ENCODE measurements around the gene PSG6.
"Not testable (repeated sequence)": the region's sequence is repeated elsewhere in the genome, so short reads cannot be mapped to it uniquely, and the experiment has no call there.

Gene PSG6

GRCh38 chr19:42911731-42912130 is 6.0 kb downstream of the PSG6 start:
- not testable (repeated sequence) for DNase-seq (ENCODE audit: low read depth, low spot score)

- not testable (repeated sequence) for DNase-seq (ENCODE audit: low read depth, low spot score)
Measured at GRCh38 chr19:42906162-42906561, 11.5 kb downstream of the PSG6 start.

- DNase-seq (ENCODE audit: low read depth, low spot score) = peak; percentile 54
Measured at GRCh38 chr19:42900561-42900960, 17.1 kb downstream of the PSG6 start.

- not testable (repeated sequence) for DNase-seq (ENCODE audit: low read depth, low spot score)
Measured at GRCh38 chr19:42899674-42900073, 18.0 kb downstream of the PSG6 start.

GRCh38 chr19:42899110-42899509 is 18.6 kb downstream of the PSG6 start:
- not testable (repeated sequence) for DNase-seq (ENCODE audit: low read depth, low spot score)

GRCh38 chr19:42898656-42899055 is 19.0 kb downstream of the PSG6 start:
- not testable (repeated sequence) for DNase-seq (ENCODE audit: low read depth, low spot score)

- not testable (repeated sequence) for DNase-seq (ENCODE audit: low read depth, low spot score)
Measured at GRCh38 chr19:42897729-42898128, 20.0 kb downstream of the PSG6 start.

GRCh38 chr19:42890446-42890845 is 27.2 kb downstream of the PSG6 start:
- DNase-seq (ENCODE audit: low read depth, low spot score) = not testable (repeated sequence)

GRCh38 chr19:42887876-42888445 is 29.7 kb downstream of the PSG6 start:
- DNase-seq (ENCODE audit: low read depth, low spot score) = not testable (repeated sequence)

GRCh38 chr19:42882730-42883129 is 35.0 kb downstream of the PSG6 start:
- not testable (repeated sequence) for DNase-seq (ENCODE audit: low read depth, low spot score)

- DNase-seq (ENCODE audit: low read depth, low spot score) = not testable (repeated sequence)
Measured at GRCh38 chr19:42882010-42882409, 35.7 kb downstream of the PSG6 start.

- DNase-seq (ENCODE audit: low read depth, low spot score) = not testable (repeated sequence)
Measured at GRCh38 chr19:42881279-42881678, 36.4 kb downstream of the PSG6 start.

- DNase-seq (ENCODE audit: low read depth, low spot score) = not testable (repeated sequence)
Measured at GRCh38 chr19:42880621-42881020, 37.1 kb downstream of the PSG6 start.

GRCh38 chr19:42879613-42880012 is 38.1 kb downstream of the PSG6 start, which contains the start of gene PSG1:
TSS of gene PSG1 (minus strand) at chr19:42879713. CDS start at chr19:42879581, 132 bp downstream.
- DNase-seq (ENCODE audit: low read depth, low spot score) = no peak

GRCh38 chr19:42876596-42876995 is 41.1 kb downstream of the PSG6 start:
- DNase-seq (ENCODE audit: low read depth, low spot score) = not testable (repeated sequence)

- not testable (repeated sequence) for DNase-seq (ENCODE audit: low read depth, low spot score)
Measured at GRCh38 chr19:42875881-42876280, 41.8 kb downstream of the PSG6 start.

GRCh38 chr19:42874901-42875813 is 42.5 kb downstream of the PSG6 start:
- not testable (repeated sequence) for DNase-seq (ENCODE audit: low read depth, low spot score)

- not testable (repeated sequence) for DNase-seq (ENCODE audit: low read depth, low spot score)
Measured at GRCh38 chr19:42874136-42874535, 43.6 kb downstream of the PSG6 start.

- DNase-seq (ENCODE audit: low read depth, low spot score) = no peak
Measured at GRCh38 chr19:42872608-42873007, 45.1 kb downstream of the PSG6 start.

GRCh38 chr19:42857544-42857867 is 60.2 kb downstream of the PSG6 start:
- no peak for DNase-seq (ENCODE audit: low read depth, low spot score)

GRCh38 chr19:42856866-42857543 is 60.7 kb downstream of the PSG6 start:
- DNase-seq (ENCODE audit: low read depth, low spot score) = not testable (repeated sequence)

- not testable (repeated sequence) for DNase-seq (ENCODE audit: low read depth, low spot score)
Measured at GRCh38 chr19:42854745-42855144, 62.9 kb downstream of the PSG6 start.
